ENCODE data around the gene SYF2. TPM values are rescaled to one million over a fixed set of nuclear protein-coding genes. Genes with fewer than 3 reads are reported as not detected.

The SYF2 gene
- total and polyA plus RNA-seq, 2 donors (not counting 1 experiment from before 2014, with no cell fraction given), result 41.6 to 42.4 TPM

- Histone ChIP-seq H3K4me3 (replicated peaks in 1 of 4; ENCODE audit: control extremely low read depth in 1 of 4, insufficient read depth in 1 of 4, low read depth in 3 of 4, low read length in 4 of 4) (no peak overlapping the region), H3K79me2 (ENCODE audit: control insufficient read depth, insufficient read depth, low read length) (no peaks in the 10 kb centered on the region), H3K4me2 (ENCODE audit: extremely low read depth, insufficient read depth, low read length) (no peak overlapping the region), H3K27me3 (ENCODE audit: control insufficient read depth, insufficient read depth, low read length) (no peaks in the 10 kb centered on the region), H4K20me1 (ENCODE audit: control insufficient read depth, extremely low read depth, insufficient read depth, low read length) (no peaks in the 10 kb centered on the region), H3K27ac (ENCODE audit: insufficient read depth, low read length) (no peak overlapping the region), H3K9me3 (ENCODE audit: control insufficient read depth, insufficient read depth, low read depth, low read length) (no peaks in the 10 kb centered on the region), H3K4me1 (ENCODE audit: control insufficient read depth, extremely low read depth, insufficient read depth, low read length) (no peaks in the 10 kb centered on the region), H3K36me3 (ENCODE audit: control insufficient read depth, insufficient read depth, low read length) (peaks cover 1% of the 10 kb centered on the region), H2AFZ (ENCODE audit: low read length) (no peak overlapping the region), H3K9ac (ENCODE audit: insufficient read depth, low read length) (no peak overlapping the region)
- no peak for DNase-seq (ENCODE audit: low read depth in 2 of 2)
- TF ChIP-seq CTCF (conservative IDR thresholded peaks at IDR 0.05 in 1 of 2, IDR thresholded peaks at IDR 0.05 in 1 of 2; ENCODE audit: low read depth in 1 of 2, low read length in 2 of 2), result no peak
- TF ChIP-seq EZH2 (IDR thresholded peaks at IDR 0.05; ENCODE audit: low read length, missing control alignments), result no peak
Observed at GRCh38 chr1:25219661-25220251, 12.5 kb downstream of the SYF2 start.

GRCh38 chr1:25217598-25218232 lies 14.6 kb downstream of the SYF2 start:
- no peak for DNase-seq (ENCODE audit: low read depth in 2 of 2)
- Histone ChIP-seq H2AFZ (ENCODE audit: low read length) (no peak overlapping the region), H3K9ac (ENCODE audit: insufficient read depth, low read length) (no peak overlapping the region)

GRCh38 chr1:25217015-25217414 lies 15.3 kb downstream of the SYF2 start:
- Histone ChIP-seq H3K4me2 (ENCODE audit: extremely low read depth, insufficient read depth, low read length) (no peak overlapping the region), H3K27ac (ENCODE audit: insufficient read depth, low read length) (no peak overlapping the region)

More at GRCh38 chr1:25217598-25218232, 14.6 kb downstream of the SYF2 start:
- Histone ChIP-seq H3K27me3 (ENCODE audit: control insufficient read depth, insufficient read depth, low read length) (no peaks in the 10 kb centered on the region), H3K79me2 (ENCODE audit: control insufficient read depth, insufficient read depth, low read length) (no peaks in the 10 kb centered on the region), H3K4me1 (ENCODE audit: control insufficient read depth, extremely low read depth, insufficient read depth, low read length) (no peaks in the 10 kb centered on the region), H3K4me3 (replicated peaks in 1 of 4; ENCODE audit: control extremely low read depth in 1 of 4, insufficient read depth in 1 of 4, low read depth in 3 of 4, low read length in 4 of 4) (no peak overlapping the region), H3K27ac (ENCODE audit: insufficient read depth, low read length) (no peak overlapping the region), H3K36me3 (ENCODE audit: control insufficient read depth, insufficient read depth, low read length) (no peaks in the 10 kb centered on the region), H4K20me1 (ENCODE audit: control insufficient read depth, extremely low read depth, insufficient read depth, low read length) (no peaks in the 10 kb centered on the region), H3K4me2 (ENCODE audit: extremely low read depth, insufficient read depth, low read length) (no peak overlapping the region), H3K9me3 (ENCODE audit: control insufficient read depth, insufficient read depth, low read depth, low read length) (no peaks in the 10 kb centered on the region)
- TF ChIP-seq CTCF (conservative IDR thresholded peaks at IDR 0.05 in 1 of 2, IDR thresholded peaks at IDR 0.05 in 1 of 2; ENCODE audit: low read depth in 1 of 2, low read length in 2 of 2) (no peak), EZH2 (IDR thresholded peaks at IDR 0.05; ENCODE audit: low read length, missing control alignments) (no peak)

More at GRCh38 chr1:25217015-25217414, 15.3 kb downstream of the SYF2 start:
- TF ChIP-seq CTCF (conservative IDR thresholded peaks at IDR 0.05 in 1 of 2, IDR thresholded peaks at IDR 0.05 in 1 of 2; ENCODE audit: low read depth in 1 of 2, low read length in 2 of 2), result no peak
- no peak for TF ChIP-seq EZH2 (IDR thresholded peaks at IDR 0.05; ENCODE audit: low read length, missing control alignments)
- Histone ChIP-seq H3K27me3 (ENCODE audit: control insufficient read depth, insufficient read depth, low read length) (no peaks in the 10 kb centered on the region), H2AFZ (ENCODE audit: low read length) (no peak overlapping the region), H3K36me3 (ENCODE audit: control insufficient read depth, insufficient read depth, low read length) (no peaks in the 10 kb centered on the region), H3K9ac (ENCODE audit: insufficient read depth, low read length) (no peak overlapping the region), H3K4me3 (replicated peaks in 1 of 4; ENCODE audit: control extremely low read depth in 1 of 4, insufficient read depth in 1 of 4, low read depth in 3 of 4, low read length in 4 of 4) (no peak overlapping the region), H4K20me1 (ENCODE audit: control insufficient read depth, extremely low read depth, insufficient read depth, low read length) (no peaks in the 10 kb centered on the region), H3K79me2 (ENCODE audit: control insufficient read depth, insufficient read depth, low read length) (no peaks in the 10 kb centered on the region), H3K4me1 (ENCODE audit: control insufficient read depth, extremely low read depth, insufficient read depth, low read length) (no peaks in the 10 kb centered on the region), H3K9me3 (ENCODE audit: control insufficient read depth, insufficient read depth, low read depth, low read length) (no peaks in the 10 kb centered on the region)
- DNase-seq (ENCODE audit: low read depth in 2 of 2), result no peak
